ENCODE results near the gene KCNC4. TPM values are rescaled to one million over a fixed set of nuclear protein-coding genes. Genes with fewer than 3 reads are reported as not detected.

KCNC4 gene
- total RNA-seq, 4 donors from 2014 or later: 4.6 to 18.0 (median 9.7) TPM

DNA sequence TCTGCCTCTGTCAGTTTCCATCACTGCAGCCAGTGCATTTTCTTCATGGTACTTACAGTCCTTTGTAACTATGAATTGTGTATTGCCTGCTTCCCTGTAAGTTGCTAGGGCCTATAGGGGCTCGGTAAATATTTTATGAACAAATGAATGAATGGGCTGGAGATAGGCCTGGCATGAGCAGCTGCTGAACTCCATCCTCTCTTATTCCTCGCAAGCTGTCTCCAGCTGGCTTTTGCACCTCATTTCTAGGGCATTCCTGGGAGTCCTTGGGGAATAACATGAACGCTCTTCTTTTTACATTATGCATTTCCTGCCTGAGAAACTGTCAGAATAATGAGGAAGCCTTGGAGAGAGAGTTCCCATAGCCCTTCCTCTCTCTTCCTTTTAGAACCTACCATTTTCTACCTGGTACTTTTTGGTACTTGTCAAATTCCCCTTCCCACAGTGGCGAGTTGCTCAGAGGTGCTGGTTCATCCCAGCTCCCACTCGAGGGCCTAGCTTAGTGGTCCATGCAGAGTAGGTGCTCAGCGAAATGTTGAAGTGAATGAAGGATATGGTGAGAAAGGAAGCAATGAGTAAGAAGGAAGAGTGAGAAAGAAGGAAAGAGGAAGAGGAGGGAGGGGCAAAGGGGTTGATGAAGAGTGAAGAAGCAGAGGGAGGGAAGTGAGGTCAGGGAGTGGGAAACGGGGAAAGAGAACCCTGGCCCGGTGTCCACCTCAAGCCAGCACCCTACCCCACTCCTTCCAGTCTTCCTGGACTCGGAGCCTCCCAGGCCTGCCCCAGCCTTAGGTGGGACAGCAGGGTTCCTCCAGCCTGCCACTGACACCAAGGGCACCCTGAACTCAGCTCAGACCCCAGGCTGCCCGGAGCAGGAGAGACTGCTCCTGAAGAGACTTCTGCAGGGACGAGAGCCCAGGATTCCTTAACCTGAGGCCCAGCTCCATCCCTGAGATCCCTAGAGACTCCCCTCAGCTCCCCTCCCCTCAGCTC lies 29.6 kb downstream of the KCNC4 start:
- Histone ChIP-seq H3K27ac (replicated peaks in 1 of 4) (no peak overlapping the region), H3K9me3 (no peaks in the 10 kb centered on the region), H3K36me3 (peaks cover 0 to 5% (median 0%) of the 10 kb centered on the region in 4 donors), H3K4me3 (no peak overlapping the region), H3K4me1 (peaks cover 0 to 19% (median 9%) of the 10 kb centered on the region in 4 donors), H3K27me3 (no peaks in the 10 kb centered on the region)
- 70% methylated on average over 11 of the region's 11 CpGs for WGBS
- intact Hi-C loops (cut with DNase I): no loop called here
- no peak for DNase-seq (ENCODE audit: extremely low spot score)
- TF ChIP-seq EP300 (IDR thresholded peaks at IDR 0.05): no peak
- TF ChIP-seq POLR2AphosphoS5 (IDR thresholded peaks at IDR 0.05): no peak
- no peak for TF ChIP-seq POLR2A (IDR thresholded peaks at IDR 0.05; ENCODE audit: low read depth)
- TF ChIP-seq, protein P1, sequence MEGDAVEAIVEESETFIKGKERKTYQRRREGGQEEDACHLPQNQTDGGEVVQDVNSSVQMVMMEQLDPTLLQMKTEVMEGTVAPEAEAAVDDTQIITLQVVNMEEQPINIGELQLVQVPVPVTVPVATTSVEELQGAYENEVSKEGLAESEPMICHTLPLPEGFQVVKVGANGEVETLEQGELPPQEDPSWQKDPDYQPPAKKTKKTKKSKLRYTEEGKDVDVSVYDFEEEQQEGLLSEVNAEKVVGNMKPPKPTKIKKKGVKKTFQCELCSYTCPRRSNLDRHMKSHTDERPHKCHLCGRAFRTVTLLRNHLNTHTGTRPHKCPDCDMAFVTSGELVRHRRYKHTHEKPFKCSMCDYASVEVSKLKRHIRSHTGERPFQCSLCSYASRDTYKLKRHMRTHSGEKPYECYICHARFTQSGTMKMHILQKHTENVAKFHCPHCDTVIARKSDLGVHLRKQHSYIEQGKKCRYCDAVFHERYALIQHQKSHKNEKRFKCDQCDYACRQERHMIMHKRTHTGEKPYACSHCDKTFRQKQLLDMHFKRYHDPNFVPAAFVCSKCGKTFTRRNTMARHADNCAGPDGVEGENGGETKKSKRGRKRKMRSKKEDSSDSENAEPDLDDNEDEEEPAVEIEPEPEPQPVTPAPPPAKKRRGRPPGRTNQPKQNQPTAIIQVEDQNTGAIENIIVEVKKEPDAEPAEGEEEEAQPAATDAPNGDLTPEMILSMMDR (IDR thresholded peaks at IDR 0.05): no peak

DNA sequence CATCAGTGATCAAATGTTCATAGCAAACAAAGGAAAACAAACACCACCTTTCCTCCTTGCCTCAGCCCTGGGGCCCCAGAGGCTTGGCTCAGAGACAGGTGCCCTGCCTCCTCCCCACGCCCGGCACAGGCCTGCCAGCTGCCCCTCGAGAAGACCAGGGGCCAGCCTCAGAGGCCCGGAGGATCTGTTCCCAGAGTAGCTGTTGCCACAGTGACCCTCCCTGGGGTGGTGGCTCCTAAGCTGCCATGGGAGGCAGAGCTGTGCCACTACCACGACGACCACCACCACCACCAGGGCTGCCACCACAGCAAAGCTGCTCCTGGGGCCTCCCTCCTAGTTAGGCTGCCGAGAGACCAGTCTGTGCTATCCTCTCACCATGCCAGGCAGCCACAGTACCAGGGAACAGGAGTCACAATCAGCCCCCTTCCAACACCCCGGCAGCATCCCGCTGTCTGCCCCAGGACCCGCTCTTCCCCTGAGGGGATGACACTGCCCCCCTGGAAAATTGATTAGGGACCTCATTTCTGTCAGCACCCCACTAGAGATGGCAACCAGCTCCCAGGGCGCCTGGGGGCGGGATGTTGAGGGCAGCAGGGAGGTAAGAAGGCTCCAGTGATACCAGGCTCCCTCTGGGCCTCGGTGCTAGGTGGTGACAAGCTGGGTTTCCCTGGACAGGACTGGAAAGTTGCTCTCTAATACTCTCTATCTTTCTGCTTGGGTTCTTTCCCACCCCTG lies 30.5 kb downstream of the KCNC4 start:
- Histone ChIP-seq H3K36me3 (no peaks in the 10 kb centered on the region), H3K4me1 (peaks cover 0 to 12% (median 3%) of the 10 kb centered on the region in 4 donors), H3K4me3 (no peak overlapping the region), H3K27ac (replicated peaks in 1 of 4) (no peak overlapping the region), H3K9me3 (no peaks in the 10 kb centered on the region), H3K27me3 (no peaks in the 10 kb centered on the region)
- intact Hi-C loops (cut with DNase I): no loop called here
- 72% methylated on average over 6 of the region's 13 CpGs for WGBS
- DNase-seq (ENCODE audit: extremely low spot score): no peak
- TF ChIP-seq POLR2A (IDR thresholded peaks at IDR 0.05; ENCODE audit: low read depth): no peak
- no peak for TF ChIP-seq POLR2AphosphoS5 (IDR thresholded peaks at IDR 0.05)
- no peak for TF ChIP-seq EP300 (IDR thresholded peaks at IDR 0.05)
- TF ChIP-seq, protein P1 (IDR thresholded peaks at IDR 0.05): no peak

DNA sequence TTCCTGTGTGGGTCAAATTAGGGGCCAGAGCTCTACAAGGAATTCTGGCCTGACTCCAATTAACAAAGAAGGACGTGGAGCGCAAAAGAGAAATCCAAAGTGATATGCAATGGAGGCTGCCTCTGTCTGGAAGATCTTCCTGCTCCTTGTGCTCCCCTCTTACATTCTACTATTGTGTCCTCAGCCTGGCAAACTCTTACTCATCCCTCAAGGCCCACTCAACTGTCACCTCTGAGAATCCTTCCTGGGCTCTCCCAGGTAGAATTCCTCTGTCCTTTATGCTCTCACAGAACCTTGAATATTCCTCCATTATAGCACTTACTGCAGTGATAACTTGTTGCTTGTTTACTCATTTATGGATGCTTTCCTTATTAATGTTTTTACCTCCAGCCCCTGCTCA lies 31.4 kb downstream of the KCNC4 start:
- TF ChIP-seq, protein P1 (IDR thresholded peaks at IDR 0.05): no peak
- no peak for TF ChIP-seq POLR2AphosphoS5 (IDR thresholded peaks at IDR 0.05)
- TF ChIP-seq POLR2A (IDR thresholded peaks at IDR 0.05; ENCODE audit: low read depth): no peak
- TF ChIP-seq EP300 (IDR thresholded peaks at IDR 0.05): no peak

DNA sequence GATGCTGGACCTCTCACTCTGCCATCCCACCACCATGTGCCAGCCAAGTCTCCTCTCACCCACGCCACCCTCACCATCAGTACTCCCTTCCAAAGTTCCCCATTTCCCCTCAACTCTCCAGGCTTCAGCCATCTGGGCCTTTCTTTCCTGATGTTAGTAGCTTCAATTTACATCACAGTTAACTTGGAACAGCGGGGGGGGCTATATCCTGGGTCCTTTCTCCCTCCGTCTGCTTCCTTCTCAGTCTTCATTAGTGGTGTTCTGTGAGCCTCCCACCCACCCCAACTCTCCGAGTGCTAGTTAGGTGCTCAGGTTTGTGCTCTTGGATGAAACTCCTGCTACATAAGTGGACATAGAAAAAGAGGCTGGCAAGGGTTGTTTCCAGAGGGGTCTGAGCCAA lies 31.9 kb downstream of the KCNC4 start:
- H3K36me3 ChIP-seq: no peaks in the 10 kb centered on the region
- peaks cover 0 to 12% (median 2%) of the 10 kb centered on the region in 4 donors for H3K4me1 ChIP-seq
- WGBS: 89% methylated on average over 4 of the region's 4 CpGs
- no peak for TF ChIP-seq POLR2A (IDR thresholded peaks at IDR 0.05; ENCODE audit: low read depth)
- TF ChIP-seq POLR2AphosphoS5 (IDR thresholded peaks at IDR 0.05): no peak
- TF ChIP-seq, protein P1 (IDR thresholded peaks at IDR 0.05): no peak
- no peak for TF ChIP-seq EP300 (IDR thresholded peaks at IDR 0.05)
- intact Hi-C loops (cut with DNase I): no loop called here
- no peak overlapping the region for H3K4me3 ChIP-seq
- H3K27me3 ChIP-seq: no peaks in the 10 kb centered on the region
- DNase-seq (ENCODE audit: extremely low spot score): no peak
- H3K9me3 ChIP-seq: no peaks in the 10 kb centered on the region
- no peak overlapping the region for H3K27ac ChIP-seq (replicated peaks in 1 of 4)

More for the DNA sequence above, 31.4 kb downstream of the KCNC4 start:
- no peaks in the 10 kb centered on the region for H3K9me3 ChIP-seq
- WGBS: 73% methylated on average over 2 of the region's 2 CpGs
- no peaks in the 10 kb centered on the region for H3K27me3 ChIP-seq
- no peak overlapping the region for H3K4me3 ChIP-seq
- peaks cover 0 to 12% (median 2%) of the 10 kb centered on the region in 4 donors for H3K4me1 ChIP-seq
- H3K27ac ChIP-seq (replicated peaks in 1 of 4): no peak overlapping the region
- no peaks in the 10 kb centered on the region for H3K36me3 ChIP-seq
- DNase-seq (ENCODE audit: extremely low spot score): no peak
- intact Hi-C loops (cut with DNase I): no loop called here
